Kidney glomerular epithelial cell (primary cell): Measurements from ENCODE around the gene RIN1.

ENCODE experiments used
- DNase-seq: peaks from one replicate; lab custom pipeline; 2025; lab: John Stamatoyannopoulos, UW

RIN1 gene

GRCh38 chr11:66294626-66295620 is 41.3 kb downstream of the RIN1 start:
- no peak for DNase-seq

GRCh38 chr11:66293777-66294625 is 42.2 kb downstream of the RIN1 start:
- DNase-seq: no peak

- DNase-seq: no peak
These were observed 42.9 kb downstream of the RIN1 start for GRCh38 chr11:66293352-66293751.

GRCh38 chr11:66292543-66293332 is 43.5 kb downstream of the RIN1 start:
- no peak for DNase-seq

- DNase-seq: no peak
These were observed 44.3 kb downstream of the RIN1 start, which contains the start of gene TMEM151A for GRCh38 chr11:66291706-66292542. Gene TMEM151A, plus strand, starts transcription at chr11:66291894. Its CDS starts 120 bp downstream, at chr11:66292014.

GRCh38 chr11:66291303-66291705 is 44.9 kb downstream of the RIN1 start:
- no peak for DNase-seq

GRCh38 chr11:66290330-66290621 is 46.0 kb downstream of the RIN1 start:
- no peak for DNase-seq

- peak; percentile 92 for DNase-seq
These were observed 46.5 kb downstream of the RIN1 start for GRCh38 chr11:66289548-66290329.

GRCh38 chr11:66288671-66289547 is 47.3 kb downstream of the RIN1 start, which contains the start of gene YIF1A:
Gene YIF1A, minus strand, starts transcription at chr11:66289143. Its CDS starts 158 bp downstream, at chr11:66288985.
- DNase-seq: peak; percentile 97

GRCh38 chr11:66287889-66288670 is 48.2 kb downstream of the RIN1 start:
- DNase-seq: peak; percentile 22

GRCh38 chr11:66287211-66287888 is 48.9 kb downstream of the RIN1 start:
- no peak for DNase-seq

- no peak for DNase-seq
These were observed 49.5 kb downstream of the RIN1 start for GRCh38 chr11:66286699-66287098.

GRCh38 chr11:66285250-66285947 is 50.8 kb downstream of the RIN1 start:
- DNase-seq: no peak

- DNase-seq: no peak
These were observed 51.6 kb downstream of the RIN1 start for GRCh38 chr11:66284526-66285078.

- DNase-seq: no peak
These were observed 52.7 kb downstream of the RIN1 start for GRCh38 chr11:66283461-66284105.
